Nephron (organoid): ENCODE results near the gene CPB1.

Experiments used
- H3K27ac Mint-ChIP-seq, 3 experiments: 2 replicates each; pipeline ENCODE4 v1.8.0; 2020; ENCODE audit warnings: mixed read lengths in 3 of 3, mild to moderate bottlenecking in 2 of 3, moderate library complexity in 1 of 3
- H3K27me3 Mint-ChIP-seq: 2 replicates; pipeline ENCODE4 v1.8.0; 2021; ENCODE audit warnings: low read depth, mild to moderate bottlenecking, moderate library complexity, mixed read lengths
- H3K36me3 Mint-ChIP-seq: 2 replicates; pipeline ENCODE4 v1.8.0; 2020; ENCODE audit warnings: low read depth, mixed read lengths
- H3K4me1 Mint-ChIP-seq: 2 replicates; pipeline ENCODE4 v1.8.0; 2020; ENCODE audit warnings: mixed read lengths
- H3K4me3 Mint-ChIP-seq, 3 experiments: 2 replicates each; pipeline ENCODE4 v1.8.0; 2020; ENCODE audit warnings: mild to moderate bottlenecking in 3 of 3, mixed read lengths in 3 of 3, moderate library complexity in 2 of 3
- H3K9me3 Mint-ChIP-seq: 2 replicates; pipeline ENCODE4 v1.8.0; 2020; ENCODE audit warnings: mixed read lengths
- TF ChIP-seq, protein P1 (sequence below), 3 experiments: fragments of 200-600 bp; sonication (generic); IDR thresholded peaks; one replicate each; pipeline ENCODE4 v1.5.0; 2021; ENCODE audit warnings: antibody characterized with exemption in 3 of 3; ENCODE audit not compliant: unreplicated experiment in 3 of 3

CPB1 gene

DNA sequence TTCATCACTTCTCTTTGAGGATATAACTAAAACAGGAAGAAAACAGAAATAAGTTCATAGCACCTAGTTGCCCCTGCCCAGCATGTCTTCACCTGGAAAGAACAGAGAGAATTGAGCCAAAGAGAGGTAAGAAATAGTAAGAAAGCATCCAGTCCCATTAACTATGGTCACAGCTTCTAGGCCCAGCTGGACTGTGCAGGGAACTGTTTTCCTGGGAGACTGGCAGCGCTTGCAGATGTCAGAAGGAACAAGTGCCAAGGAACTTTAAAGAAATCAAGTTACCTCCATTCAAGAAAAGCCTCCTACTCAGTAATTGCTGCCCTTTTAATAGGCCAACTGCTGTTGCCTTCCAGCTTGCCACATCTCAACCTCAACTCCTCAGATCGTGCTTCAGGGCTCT lies 17.8 kb upstream of the CPB1 start:
- Mint-ChIP-seq H3K36me3 (peaks cover 4% of the 10 kb centered on the region), H3K27ac (no peak overlapping the region), H3K9me3 (peaks cover 8% of the 10 kb centered on the region), H3K4me3 (no peak overlapping the region), H3K4me1 (peaks cover under 1% of the 10 kb centered on the region), H3K27me3 (no peaks in the 10 kb centered on the region)
- TF ChIP-seq, protein P1, sequence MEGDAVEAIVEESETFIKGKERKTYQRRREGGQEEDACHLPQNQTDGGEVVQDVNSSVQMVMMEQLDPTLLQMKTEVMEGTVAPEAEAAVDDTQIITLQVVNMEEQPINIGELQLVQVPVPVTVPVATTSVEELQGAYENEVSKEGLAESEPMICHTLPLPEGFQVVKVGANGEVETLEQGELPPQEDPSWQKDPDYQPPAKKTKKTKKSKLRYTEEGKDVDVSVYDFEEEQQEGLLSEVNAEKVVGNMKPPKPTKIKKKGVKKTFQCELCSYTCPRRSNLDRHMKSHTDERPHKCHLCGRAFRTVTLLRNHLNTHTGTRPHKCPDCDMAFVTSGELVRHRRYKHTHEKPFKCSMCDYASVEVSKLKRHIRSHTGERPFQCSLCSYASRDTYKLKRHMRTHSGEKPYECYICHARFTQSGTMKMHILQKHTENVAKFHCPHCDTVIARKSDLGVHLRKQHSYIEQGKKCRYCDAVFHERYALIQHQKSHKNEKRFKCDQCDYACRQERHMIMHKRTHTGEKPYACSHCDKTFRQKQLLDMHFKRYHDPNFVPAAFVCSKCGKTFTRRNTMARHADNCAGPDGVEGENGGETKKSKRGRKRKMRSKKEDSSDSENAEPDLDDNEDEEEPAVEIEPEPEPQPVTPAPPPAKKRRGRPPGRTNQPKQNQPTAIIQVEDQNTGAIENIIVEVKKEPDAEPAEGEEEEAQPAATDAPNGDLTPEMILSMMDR (IDR thresholded peaks at IDR 0.05; ENCODE audit: unreplicated experiment in 3 of 3), result no peak

DNA sequence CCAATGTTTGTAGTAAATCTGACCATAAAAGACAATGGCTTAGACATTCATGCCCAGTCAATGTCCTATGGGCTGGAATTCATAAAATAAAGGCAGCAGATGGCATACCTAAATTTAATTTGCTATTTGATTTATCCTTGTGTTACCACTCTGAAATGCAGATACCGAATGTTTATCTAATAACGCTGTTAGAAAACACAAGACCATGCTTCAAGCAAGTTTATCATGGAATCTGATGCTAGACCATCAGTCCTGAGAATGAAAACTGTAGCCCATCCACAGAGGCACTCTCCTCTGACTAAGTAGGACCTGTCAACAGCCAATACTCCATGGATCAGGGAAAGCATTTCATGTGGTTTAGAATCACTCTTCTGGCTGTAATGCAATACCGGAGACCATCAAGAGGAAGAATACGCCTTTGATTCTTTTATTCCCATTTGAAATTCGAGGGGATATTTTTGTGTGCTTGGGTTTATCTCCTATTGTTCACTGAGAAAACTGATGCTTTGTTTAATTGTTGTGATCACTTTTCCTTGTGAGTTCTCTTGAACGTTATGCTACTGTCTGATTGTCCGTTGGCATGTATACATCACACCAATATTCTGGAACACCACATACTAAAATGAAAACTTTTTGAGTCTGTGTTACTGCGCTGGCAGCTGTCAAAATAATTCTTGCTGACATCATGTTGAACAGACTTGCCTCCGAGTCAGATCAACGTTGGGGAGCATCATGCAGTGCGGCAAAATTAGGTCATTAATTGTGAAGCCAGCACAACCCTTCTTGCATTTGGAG lies 12.1 kb upstream of the CPB1 start:
- Mint-ChIP-seq H3K36me3 (peaks cover 4% of the 10 kb centered on the region), H3K9me3 (peaks cover 9% of the 10 kb centered on the region), H3K4me1 (peaks cover 33% of the 10 kb centered on the region), H3K27me3 (no peaks in the 10 kb centered on the region), H3K4me3 (no peak overlapping the region), H3K27ac (peak overlapping the region; percentile 15 to 24 (median 17))
- TF ChIP-seq, protein P1 (IDR thresholded peaks at IDR 0.05; ENCODE audit: unreplicated experiment in 3 of 3), result no peak

DNA sequence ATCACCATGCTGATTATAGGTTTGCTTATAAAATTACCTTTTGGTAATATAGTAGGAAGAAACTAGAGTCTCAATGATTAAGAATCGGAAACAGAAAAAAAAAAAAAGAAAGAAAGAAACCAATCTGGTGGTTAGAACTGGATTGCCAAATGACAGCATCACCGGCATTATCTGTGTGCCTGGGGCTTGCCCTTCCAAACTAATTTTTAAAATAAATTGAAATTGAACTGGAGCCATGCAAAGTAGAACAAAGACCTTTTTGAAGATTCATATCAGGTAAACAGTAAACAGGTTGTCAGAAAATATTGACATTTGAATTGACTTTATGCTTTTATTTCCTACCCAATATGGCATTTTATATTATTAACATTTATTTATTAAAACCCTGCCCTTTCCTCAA lies 11.2 kb upstream of the CPB1 start:
- Mint-ChIP-seq H3K4me1 (peaks cover 40% of the 10 kb centered on the region), H3K4me3 (no peak overlapping the region), H3K36me3 (no peaks in the 10 kb centered on the region), H3K9me3 (peaks cover 11% of the 10 kb centered on the region), H3K27ac (no peak overlapping the region), H3K27me3 (no peaks in the 10 kb centered on the region)
- TF ChIP-seq, protein P1 (IDR thresholded peaks at IDR 0.05; ENCODE audit: unreplicated experiment in 3 of 3), result no peak

DNA sequence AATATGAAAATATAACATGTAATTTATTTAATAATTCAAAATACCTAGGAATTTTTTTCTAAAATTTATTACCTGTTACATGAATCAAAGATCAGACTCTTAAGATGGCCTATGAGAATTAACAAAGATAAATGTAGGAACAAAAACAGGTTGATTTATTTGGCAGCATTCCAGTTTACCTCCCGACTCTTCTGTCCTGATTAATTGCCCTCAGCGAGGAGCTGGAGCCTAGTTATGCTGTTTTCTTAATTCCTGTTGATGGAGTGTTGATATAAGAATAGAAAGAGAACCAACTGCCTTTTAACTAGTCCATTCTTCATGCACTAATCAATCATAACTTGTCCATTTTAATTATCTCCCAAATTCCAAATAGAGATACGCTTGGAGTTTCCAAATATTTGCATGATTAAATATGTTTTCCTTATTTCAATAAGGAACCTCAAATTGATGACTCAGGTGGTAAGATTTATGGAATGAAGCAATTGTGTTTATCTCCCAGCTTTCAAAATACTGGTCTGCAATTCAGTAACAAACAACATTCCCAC lies 10.6 kb upstream of the CPB1 start:
- Mint-ChIP-seq H3K36me3 (no peaks in the 10 kb centered on the region), H3K4me1 (peaks cover 40% of the 10 kb centered on the region), H3K4me3 (no peak overlapping the region), H3K27ac (no peak overlapping the region), H3K27me3 (no peaks in the 10 kb centered on the region), H3K9me3 (peaks cover 14% of the 10 kb centered on the region)
- TF ChIP-seq, protein P1 (IDR thresholded peaks at IDR 0.05; ENCODE audit: unreplicated experiment in 3 of 3), result no peak

DNA sequence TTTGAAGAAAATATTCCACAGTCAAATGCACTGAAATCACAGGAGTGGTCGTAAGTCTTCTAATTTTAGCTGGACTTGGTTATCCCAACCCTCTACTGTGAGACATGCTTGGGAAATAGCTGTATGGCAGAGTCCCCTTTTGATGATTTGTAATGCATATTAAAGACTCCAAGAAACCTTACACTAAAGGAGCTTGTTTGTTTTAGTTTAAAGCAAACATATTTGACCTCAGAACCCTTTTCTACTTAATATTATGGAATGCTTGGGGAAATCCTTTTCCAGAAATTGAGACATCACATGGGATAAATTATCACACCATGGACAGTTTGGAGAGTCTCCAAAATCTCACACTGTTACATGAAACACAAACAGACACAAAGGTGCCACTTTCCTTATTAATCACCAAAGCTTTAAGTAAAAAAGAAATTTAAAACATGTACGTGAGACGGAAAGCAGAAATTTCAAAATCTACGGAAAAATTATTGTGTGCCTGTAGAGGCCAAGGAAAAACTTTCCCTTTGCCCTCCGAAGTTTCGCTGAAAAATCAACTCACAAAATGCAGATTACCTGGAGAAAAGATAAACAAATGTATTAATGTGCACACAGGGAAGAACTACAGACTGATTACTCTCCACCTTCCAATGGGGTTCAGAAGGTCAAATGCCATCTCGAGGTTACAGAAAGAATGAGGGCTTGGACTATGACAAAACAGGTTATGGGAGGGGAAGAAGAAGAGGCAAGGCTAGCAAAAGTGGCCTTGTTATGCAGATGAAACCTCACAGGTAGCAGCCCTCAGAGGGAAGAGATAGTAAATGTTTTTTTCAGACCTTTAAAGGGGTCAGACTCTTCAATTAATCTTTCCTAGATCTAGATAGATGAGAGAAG lies 7.0 kb upstream of the CPB1 start:
- H3K27me3 Mint-ChIP-seq, result no peaks in the 10 kb centered on the region
- peak overlapping the region in 2 of 3 experiments; percentile 3 to 18 for H3K4me3 Mint-ChIP-seq
- H3K27ac Mint-ChIP-seq, result peak overlapping the region; percentile 78 to 91 (median 85)
- no peaks in the 10 kb centered on the region for H3K36me3 Mint-ChIP-seq
- TF ChIP-seq, protein P1 (IDR thresholded peaks at IDR 0.05; ENCODE audit: unreplicated experiment in 3 of 3), result no peak
- peaks cover 38% of the 10 kb centered on the region for H3K4me1 Mint-ChIP-seq
- peaks cover 11% of the 10 kb centered on the region for H3K9me3 Mint-ChIP-seq
